H9 (cell line): ENCODE data around the gene PYGB. TPM values are rescaled to one million over a fixed set of nuclear protein-coding genes. Genes with fewer than 3 reads are reported as not detected.

Experiments
- DNase-seq: peaks from one replicate; pipeline ENCODE4 v3.0.0-alpha.2; 2017
- H2AFZ ChIP-seq: one replicate; pipeline ENCODE4 v1.6.1; 2013; ENCODE audit warnings: mild to moderate bottlenecking, low read length, control low read depth, moderate library complexity
- H2AK5ac ChIP-seq: 2 replicates; pipeline ENCODE4 v1.6.1; 2013; ENCODE audit warnings: low read length, control low read depth, mixed read lengths; ENCODE audit not compliant: insufficient read length
- H2BK120ac ChIP-seq: one replicate; pipeline ENCODE4 v1.6.1; 2013; ENCODE audit warnings: low read depth, mild to moderate bottlenecking, low read length, control low read depth, inconsistent platforms; ENCODE audit not compliant: poor library complexity, severe bottlenecking
- H2BK12ac ChIP-seq: 2 replicates; pipeline ENCODE4 v1.6.1; 2013; ENCODE audit warnings: low read length, control low read depth, mixed read lengths, low read depth; ENCODE audit not compliant: insufficient read length
- H2BK15ac ChIP-seq: 2 replicates; pipeline ENCODE4 v1.6.1; 2013; ENCODE audit warnings: low read depth, low read length, control low read depth
- H2BK20ac ChIP-seq: one replicate; pipeline ENCODE4 v1.6.1; 2013; ENCODE audit warnings: low read depth, mild to moderate bottlenecking, low read length, control low read depth, inconsistent platforms; ENCODE audit not compliant: poor library complexity, severe bottlenecking
- H2BK5ac ChIP-seq: 2 replicates; pipeline ENCODE4 v1.6.1; 2013; ENCODE audit warnings: low read length, control low read depth, mixed read lengths; ENCODE audit not compliant: insufficient read length
- H3K14ac ChIP-seq: 2 replicates; pipeline ENCODE4 v1.6.1; 2013; ENCODE audit warnings: low read length, control low read depth; ENCODE audit not compliant: insufficient read depth
- H3K18ac ChIP-seq: 2 replicates; pipeline ENCODE4 v1.6.1; 2013; ENCODE audit warnings: low read depth, mild to moderate bottlenecking, mixed read lengths, low read length, control low read depth; ENCODE audit not compliant: insufficient read length
- H3K23ac ChIP-seq: 2 replicates; pipeline ENCODE4 v1.6.1; 2013; ENCODE audit warnings: low read length, control low read depth, mixed read lengths, low read depth; ENCODE audit not compliant: insufficient read length
- H3K23me2 ChIP-seq: 2 replicates; pipeline ENCODE4 v1.6.1; 2013; ENCODE audit warnings: low read depth, mild to moderate bottlenecking, mixed read lengths, low read length, control low read depth; ENCODE audit not compliant: insufficient read length, poor library complexity, severe bottlenecking
- H3K27ac ChIP-seq: 2 replicates; pipeline ENCODE4 v1.5.1; 2013; ENCODE audit warnings: low read length, control low read depth, mixed read lengths, low read depth; ENCODE audit not compliant: insufficient read length
- H3K27me3 ChIP-seq: 2 replicates; pipeline ENCODE4 v1.6.1; 2013; ENCODE audit warnings: low read length, control low read depth, inconsistent platforms; ENCODE audit not compliant: insufficient read depth
- H3K4ac ChIP-seq: 2 replicates; pipeline ENCODE4 v1.6.1; 2013; ENCODE audit warnings: low read depth, mild to moderate bottlenecking, control low read depth, inconsistent platforms, low read length, moderate library complexity
- H3K4me1 ChIP-seq: 2 replicates; pipeline ENCODE4 v1.6.1; 2013; ENCODE audit warnings: low read length, control low read depth, inconsistent platforms; ENCODE audit not compliant: insufficient read depth
- H3K4me2 ChIP-seq: 2 replicates; pipeline ENCODE4 v1.6.1; 2013; ENCODE audit warnings: low read length, control low read depth, mixed read lengths; ENCODE audit not compliant: insufficient read length, insufficient read depth
- H3K56ac ChIP-seq: 2 replicates; pipeline ENCODE4 v1.6.1; 2013; ENCODE audit warnings: low read depth, mild to moderate bottlenecking, mixed read lengths, low read length, control low read depth; ENCODE audit not compliant: insufficient read length
- H3K79me1 ChIP-seq: 2 replicates; pipeline ENCODE4 v1.6.1; 2013; ENCODE audit warnings: low read depth, mild to moderate bottlenecking, moderate library complexity, low read length, control low read depth, inconsistent platforms; ENCODE audit not compliant: insufficient read depth, poor library complexity, severe bottlenecking
- H3K79me2 ChIP-seq: 2 replicates; pipeline ENCODE4 v1.6.1; 2013; ENCODE audit warnings: low read length, control low read depth, inconsistent platforms; ENCODE audit not compliant: insufficient read depth
- H3K9ac ChIP-seq: 2 replicates; pipeline ENCODE4 v1.6.1; 2013; ENCODE audit warnings: low read length, control low read depth, mixed read lengths; ENCODE audit not compliant: insufficient read length; ENCODE audit errors: extremely low read depth
- H3K9me3 ChIP-seq: one replicate; pipeline ENCODE4 v1.6.1; 2013; ENCODE audit warnings: low read depth, low read length, inconsistent platforms; ENCODE audit not compliant: control insufficient read depth
- H3T11ph ChIP-seq: one replicate; pipeline ENCODE4 v1.6.1; 2013; ENCODE audit warnings: mild to moderate bottlenecking, low read length, control low read depth, inconsistent platforms
- H4K20me1 ChIP-seq: one replicate; pipeline ENCODE4 v1.6.1; 2013; ENCODE audit not compliant: control insufficient read depth, insufficient read length, insufficient read depth
- H4K5ac ChIP-seq: 2 replicates; pipeline ENCODE4 v1.6.1; 2013; ENCODE audit warnings: low read depth, mild to moderate bottlenecking, mixed read lengths, low read length, control low read depth; ENCODE audit not compliant: insufficient read length
- H4K8ac ChIP-seq: replicated peaks from 2 replicates; pipeline ENCODE4 v1.6.1; 2013; ENCODE audit warnings: low read length, control low read depth, mixed read lengths, low read depth; ENCODE audit not compliant: insufficient read length
- H4K91ac ChIP-seq: 2 replicates; pipeline ENCODE4 v1.6.1; 2013; ENCODE audit warnings: low read depth, mild to moderate bottlenecking, moderate library complexity, mixed read lengths, low read length, control low read depth; ENCODE audit not compliant: insufficient read length
- H3K27ac Mint-ChIP-seq, 3 experiments: 2 replicates in 2 of 3; 3 replicates in 1 of 3; pipeline ENCODE4 v1.8.0; 2020 to 2021; ENCODE audit warnings: mixed read lengths in 3 of 3, mild to moderate bottlenecking in 1 of 3, moderate library complexity in 1 of 3
- H3K27me3 Mint-ChIP-seq: 2 replicates; pipeline ENCODE4 v1.8.0; 2021; ENCODE audit warnings: low read depth, mild to moderate bottlenecking, moderate library complexity, mixed read lengths
- H3K36me3 Mint-ChIP-seq, 3 experiments: 2 replicates in 2 of 3; 3 replicates in 1 of 3; pipeline ENCODE4 v1.8.0; 2020 to 2021; ENCODE audit warnings: low read depth in 3 of 3, mixed read lengths in 3 of 3; ENCODE audit not compliant: insufficient read depth in 1 of 3
- H3K4me1 Mint-ChIP-seq, 2 experiments: 2 replicates each; pipeline ENCODE4 v1.8.0; 2020; ENCODE audit warnings: mixed read lengths in 2 of 2
- H3K4me3 Mint-ChIP-seq, 2 experiments: 2 replicates in 1 of 2; 3 replicates in 1 of 2; pipeline ENCODE4 v1.8.0; 2020 to 2021; ENCODE audit warnings: mild to moderate bottlenecking in 2 of 2, mixed read lengths in 2 of 2, moderate library complexity in 1 of 2
- H3K9me3 Mint-ChIP-seq, 2 experiments: 2 replicates in 1 of 2; 3 replicates in 1 of 2; pipeline ENCODE4 v1.8.0; 2020; ENCODE audit warnings: mild to moderate bottlenecking in 2 of 2, mixed read lengths in 2 of 2, moderate library complexity in 1 of 2
- CTCF ChIP-seq: fragments of 200-600 bp; sonication (generic); conservative IDR thresholded peaks from 3 replicates; pipeline ENCODE4 v1.8.0; 2021; ENCODE audit warnings: antibody characterized with exemption, mild to moderate bottlenecking
- WGBS: extraction: QIAGEN DNeasy Blood & Tissue Kit; methylation state at CpG from one replicate; pipeline ENCODE4 v1.1.7; 2013; ENCODE audit warnings: missing lambda C conversion rate, low lambda C conversion rate, mixed read lengths; ENCODE audit not compliant: insufficient read length; ENCODE audit errors: extremely low coverage; 5-methylcytosine and 5-hydroxymethylcytosine counted together
- total RNA-seq: library from RNA; stranded (reverse); gene quantifications from 2 replicates; pipeline ENCODE4 v1.2.1, GENCODE V29; 2021

Gene PYGB
- total RNA-seq, 1 experiment from 2014 or later = 46.9 TPM

- Histone ChIP-seq H3K4me2 (no peak overlapping the region), H2AFZ (no peak overlapping the region), H2AK5ac (no peak overlapping the region), H4K5ac (no peak overlapping the region), H3K14ac (no peak overlapping the region), H3K9ac (no peak overlapping the region), H3K23ac (no peak overlapping the region), H2BK12ac (no peak overlapping the region), H3K4ac (no peak overlapping the region), H3K56ac (no peak overlapping the region), H4K91ac (no peak overlapping the region), H2BK120ac (no peak overlapping the region), H3K4me1 (no peaks in the 10 kb centered on the region), H3K23me2 (no peaks in the 10 kb centered on the region), H3K79me1 (no peaks in the 10 kb centered on the region), H3K79me2 (no peaks in the 10 kb centered on the region), H2BK15ac (no peak overlapping the region), H2BK20ac (no peak overlapping the region), H4K8ac (no peak overlapping the region), H3K27me3 (no peaks in the 10 kb centered on the region), H3K9me3 (no peaks in the 10 kb centered on the region), H3K27ac (no peak overlapping the region), H2BK5ac (no peak overlapping the region), H3T11ph (no peak overlapping the region), H4K20me1 (no peaks in the 10 kb centered on the region), H3K18ac (no peak overlapping the region)
- TF ChIP-seq CTCF = no peak
- Mint-ChIP-seq H3K36me3 (peaks cover 5 to 43% (median 28%) of the 10 kb centered on the region in 3 experiments), H3K4me1 (peaks cover 7 to 18% of the 10 kb centered on the region in 2 experiments; a peak in 2 of 4 replicates), H3K9me3 (no peaks in the 10 kb centered on the region; a peak in 1 of 5 replicates), H3K4me3 (no peak overlapping the region), H3K27ac (peak overlapping the region in 2 of 3 experiments; percentile 40 to 91; a peak in 3 of 7 replicates), H3K27me3 (no peaks in the 10 kb centered on the region; the same call in 1 of the 2 replicates)
- no CpG with 5 or more reads among the region's 26 CpGs for WGBS
- DNase-seq = no peak
Observed at GRCh38 chr20:25291432-25292133, 43.7 kb downstream of the PYGB start.
